ENCODE results near the gene HPD. TPM values are rescaled to one million over a fixed set of nuclear protein-coding genes. Genes with fewer than 3 reads are reported as not detected.

Gene HPD
- total RNA-seq (2014; rRNA removed; shearing (Covaris generic); ENCODE audit: low replicate concordance): not detected in 2 replicates

DNA sequence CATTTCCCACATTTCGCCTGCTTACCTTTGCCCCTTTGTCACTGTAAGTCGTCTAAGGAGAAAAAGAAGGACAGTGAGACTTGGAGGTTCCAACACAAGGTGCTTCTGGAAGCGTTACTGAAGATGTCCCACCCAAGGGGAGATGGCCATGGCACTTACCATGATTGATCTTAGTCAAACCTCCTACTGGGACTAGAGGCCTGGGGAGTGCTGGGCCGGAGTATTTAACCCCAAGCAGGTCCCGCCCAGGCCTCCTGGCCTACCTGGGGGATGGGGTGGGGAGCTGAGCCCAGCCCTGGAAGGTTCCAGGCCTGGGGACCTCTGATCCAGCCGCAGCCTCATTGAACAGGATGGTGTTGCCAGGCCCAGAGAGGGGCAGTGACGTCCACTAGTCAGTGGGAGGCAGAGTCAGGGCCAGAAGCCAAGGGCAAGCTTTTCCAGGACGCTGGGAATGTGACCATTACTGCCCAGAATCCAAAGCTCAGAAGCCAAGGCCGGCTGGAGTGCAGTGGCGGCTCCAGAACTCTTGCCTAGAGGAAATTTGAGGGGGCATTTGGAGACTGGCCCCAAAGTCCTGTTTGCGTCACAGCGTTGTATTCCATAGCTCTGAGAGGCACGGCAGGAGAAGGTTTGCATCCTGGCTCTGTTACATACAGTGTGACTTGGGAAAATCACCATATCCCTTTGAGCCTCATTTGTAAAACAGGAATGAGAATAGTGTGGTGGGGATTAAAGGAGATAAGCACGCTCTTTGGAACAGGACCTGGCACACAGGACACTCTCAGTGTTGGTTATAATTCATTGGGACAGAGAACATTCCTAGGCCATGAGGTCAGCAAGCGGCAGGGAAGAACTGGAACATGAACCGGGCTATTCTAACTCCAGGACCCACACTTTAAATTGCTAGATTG is at the start of gene HPD:
HPD (minus strand) TSS at position 198 of the 911 bp plus-strand sequence; CDS start at position 162, 36 bp downstream.
- no peak within 1 kb of the TSS for H3K9ac ChIP-seq (ENCODE audit: low read length)
- no peak within 1 kb of the TSS for H3K4me2 ChIP-seq (ENCODE audit: low read depth, low read length, poor library complexity, severe bottlenecking)
- H3K9me3 ChIP-seq (ENCODE audit: low read length): no peaks in the 10 kb centered on the region
- H2AFZ ChIP-seq (ENCODE audit: low read length): no peak within 1 kb of the TSS
- H3K9me2 ChIP-seq (replicated peaks; ENCODE audit: insufficient read depth, low read length): no peaks in the 10 kb centered on the region
- no peaks in the 10 kb centered on the region for H4K20me1 ChIP-seq (ENCODE audit: insufficient read depth, low read depth, low read length)
- peaks cover 12% of the 10 kb centered on the region for H3K4me1 ChIP-seq (ENCODE audit: low read length)
- H3K79me2 ChIP-seq (ENCODE audit: low read length): no peaks in the 10 kb centered on the region
- no peak within 1 kb of the TSS for H3K27ac ChIP-seq (ENCODE audit: low read length)
- H3K36me3 ChIP-seq (ENCODE audit: insufficient read depth, low read length): no peaks in the 10 kb centered on the region
- DNase-seq: no peak
- H3K27me3 ChIP-seq (ENCODE audit: low read length): no peaks in the 10 kb centered on the region
- H3K4me3 ChIP-seq (ENCODE audit: low read length): no peak within 1 kb of the TSS

DNA sequence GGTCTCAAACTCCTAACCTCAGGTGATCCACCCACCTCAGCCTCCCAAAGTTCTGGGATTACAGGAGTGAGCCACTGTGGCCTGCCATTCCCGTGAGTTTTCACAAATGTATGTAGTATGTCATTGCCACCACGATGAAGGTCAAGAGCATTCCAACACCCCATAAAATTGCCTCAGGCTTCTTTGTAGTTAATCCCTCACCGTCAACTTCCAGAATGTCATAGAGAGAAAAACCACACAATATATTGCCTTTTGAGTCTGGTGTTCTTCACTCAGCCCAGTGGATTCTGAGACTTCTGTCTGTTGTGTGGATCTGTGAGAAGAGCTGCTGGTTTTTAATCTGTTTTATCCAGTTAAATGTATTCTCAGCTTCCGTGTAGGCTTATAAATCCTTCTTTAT is 47.1 kb upstream of the HPD start:
- H3K27ac ChIP-seq (ENCODE audit: low read length): no peak overlapping the region
- H3K9me2 ChIP-seq (replicated peaks; ENCODE audit: insufficient read depth, low read length): no peaks in the 10 kb centered on the region
- H3K4me2 ChIP-seq (ENCODE audit: low read depth, low read length, poor library complexity, severe bottlenecking): no peak overlapping the region
- H3K79me2 ChIP-seq (ENCODE audit: low read length): 0 out of 2 replicates have a peak, but pooled peaks cover 4% of the 10 kb centered on the region
- H3K9ac ChIP-seq (ENCODE audit: low read length): no peak overlapping the region
- H3K27me3 ChIP-seq (ENCODE audit: low read length): no peaks in the 10 kb centered on the region
- H3K4me1 ChIP-seq (ENCODE audit: low read length): no peaks in the 10 kb centered on the region
- no peaks in the 10 kb centered on the region for H3K9me3 ChIP-seq (ENCODE audit: low read length)
- H3K36me3 ChIP-seq (ENCODE audit: insufficient read depth, low read length): peaks cover 46% of the 10 kb centered on the region
- peak; percentile 9 for DNase-seq
- H3K4me3 ChIP-seq (ENCODE audit: low read length): no peak overlapping the region
- no peak overlapping the region for H2AFZ ChIP-seq (ENCODE audit: low read length)
- no peaks in the 10 kb centered on the region for H4K20me1 ChIP-seq (ENCODE audit: insufficient read depth, low read depth, low read length)

DNA sequence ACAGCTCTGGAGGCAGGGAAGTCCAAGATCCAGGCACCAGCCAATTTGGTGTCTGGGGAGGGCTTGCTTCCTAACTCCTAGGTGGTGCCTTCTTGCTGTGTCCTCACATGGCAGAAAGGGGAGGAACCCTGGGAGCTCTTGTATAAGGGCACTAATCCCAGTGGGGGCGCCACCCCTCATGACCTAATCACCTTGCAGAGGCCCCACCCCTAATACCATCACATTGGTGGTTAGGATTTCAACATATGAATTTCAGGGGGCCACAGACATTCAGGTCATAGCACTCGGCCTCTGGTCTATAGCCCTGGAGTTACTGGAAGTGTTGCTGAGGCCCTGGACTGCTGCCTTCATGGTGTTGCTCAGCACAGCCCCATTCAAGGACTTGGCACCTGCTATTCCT is 44.5 kb upstream of the HPD start:
- Histone ChIP-seq H3K9me3 (ENCODE audit: low read length) (no peaks in the 10 kb centered on the region), H3K9ac (ENCODE audit: low read length) (no peak overlapping the region), H3K36me3 (ENCODE audit: insufficient read depth, low read length) (peaks cover 44% of the 10 kb centered on the region), H4K20me1 (ENCODE audit: insufficient read depth, low read depth, low read length) (no peaks in the 10 kb centered on the region), H2AFZ (ENCODE audit: low read length) (no peak overlapping the region), H3K27ac (ENCODE audit: low read length) (no peak overlapping the region), H3K4me2 (ENCODE audit: low read depth, low read length, poor library complexity, severe bottlenecking) (no peak overlapping the region), H3K4me3 (ENCODE audit: low read length) (no peak overlapping the region), H3K9me2 (replicated peaks; ENCODE audit: insufficient read depth, low read length) (no peaks in the 10 kb centered on the region), H3K4me1 (ENCODE audit: low read length) (no peaks in the 10 kb centered on the region), H3K27me3 (ENCODE audit: low read length) (no peaks in the 10 kb centered on the region), H3K79me2 (ENCODE audit: low read length) (0 out of 2 replicates have a peak, but pooled peaks cover 7% of the 10 kb centered on the region)
- DNase-seq: no peak

DNA sequence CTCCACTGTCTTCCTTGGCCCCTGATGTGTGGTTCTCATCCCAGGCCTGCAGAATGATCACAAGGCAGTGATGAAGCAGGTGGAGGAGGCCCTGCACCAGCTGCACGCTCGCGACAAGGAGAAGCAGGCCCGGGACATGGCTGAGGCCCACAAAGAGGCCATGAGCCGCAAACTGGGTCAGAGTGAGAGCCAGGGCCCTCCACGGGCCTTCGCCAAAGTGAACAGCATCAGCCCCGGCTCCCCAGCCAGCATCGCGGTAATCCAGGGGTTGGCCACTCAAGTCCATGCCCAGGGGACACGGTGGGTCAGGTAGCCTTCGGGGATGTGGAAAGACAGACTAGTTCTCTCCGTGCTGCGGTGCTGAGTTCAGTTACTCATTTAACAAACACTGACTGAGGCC is 40.9 kb upstream of the HPD start:
- Histone ChIP-seq H3K79me2 (ENCODE audit: low read length) (peaks cover 15% of the 10 kb centered on the region), H3K4me1 (ENCODE audit: low read length) (no peaks in the 10 kb centered on the region), H3K4me3 (ENCODE audit: low read length) (no peak overlapping the region), H3K9me2 (replicated peaks; ENCODE audit: insufficient read depth, low read length) (no peaks in the 10 kb centered on the region), H3K36me3 (ENCODE audit: insufficient read depth, low read length) (peaks cover 57% of the 10 kb centered on the region), H3K27me3 (ENCODE audit: low read length) (no peaks in the 10 kb centered on the region), H3K27ac (ENCODE audit: low read length) (no peak overlapping the region), H4K20me1 (ENCODE audit: insufficient read depth, low read depth, low read length) (no peaks in the 10 kb centered on the region), H2AFZ (ENCODE audit: low read length) (no peak overlapping the region), H3K9ac (ENCODE audit: low read length) (no peak overlapping the region), H3K9me3 (ENCODE audit: low read length) (no peaks in the 10 kb centered on the region), H3K4me2 (ENCODE audit: low read depth, low read length, poor library complexity, severe bottlenecking) (no peak overlapping the region)
- no peak for DNase-seq

DNA sequence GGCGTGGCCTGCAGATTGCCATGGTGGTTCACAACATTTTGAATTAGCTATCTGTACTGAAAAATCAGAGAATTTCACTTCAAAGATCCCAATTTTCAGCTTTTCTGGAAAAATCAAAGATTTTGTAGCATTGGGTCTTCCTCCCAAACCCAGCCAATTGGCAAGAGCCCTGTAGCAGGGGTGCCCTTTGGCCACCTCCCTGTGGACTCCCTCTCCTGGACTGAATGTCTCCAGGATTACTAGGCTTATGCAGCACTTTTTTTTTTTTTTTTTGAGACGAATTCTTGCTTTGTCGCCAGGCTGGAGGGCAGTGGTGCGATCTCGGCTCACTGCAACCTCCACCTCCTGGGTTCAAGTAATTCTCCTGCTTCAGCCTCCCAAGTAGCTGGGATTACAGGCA is 39.6 kb upstream of the HPD start:
- Histone ChIP-seq H3K36me3 (ENCODE audit: insufficient read depth, low read length) (peaks cover 50% of the 10 kb centered on the region), H4K20me1 (ENCODE audit: insufficient read depth, low read depth, low read length) (0 out of 2 replicates have a peak, but pooled peaks cover 8% of the 10 kb centered on the region), H3K4me3 (ENCODE audit: low read length) (no peak overlapping the region), H3K4me2 (ENCODE audit: low read depth, low read length, poor library complexity, severe bottlenecking) (no peak overlapping the region), H3K9me2 (replicated peaks; ENCODE audit: insufficient read depth, low read length) (no peaks in the 10 kb centered on the region), H3K4me1 (ENCODE audit: low read length) (peaks cover 10% of the 10 kb centered on the region), H3K79me2 (ENCODE audit: low read length) (peaks cover 28% of the 10 kb centered on the region), H3K27ac (ENCODE audit: low read length) (no peak overlapping the region), H2AFZ (ENCODE audit: low read length) (no peak overlapping the region), H3K9me3 (ENCODE audit: low read length) (no peaks in the 10 kb centered on the region), H3K9ac (ENCODE audit: low read length) (no peak overlapping the region), H3K27me3 (ENCODE audit: low read length) (no peaks in the 10 kb centered on the region)
- peak; percentile 24 for DNase-seq

DNA sequence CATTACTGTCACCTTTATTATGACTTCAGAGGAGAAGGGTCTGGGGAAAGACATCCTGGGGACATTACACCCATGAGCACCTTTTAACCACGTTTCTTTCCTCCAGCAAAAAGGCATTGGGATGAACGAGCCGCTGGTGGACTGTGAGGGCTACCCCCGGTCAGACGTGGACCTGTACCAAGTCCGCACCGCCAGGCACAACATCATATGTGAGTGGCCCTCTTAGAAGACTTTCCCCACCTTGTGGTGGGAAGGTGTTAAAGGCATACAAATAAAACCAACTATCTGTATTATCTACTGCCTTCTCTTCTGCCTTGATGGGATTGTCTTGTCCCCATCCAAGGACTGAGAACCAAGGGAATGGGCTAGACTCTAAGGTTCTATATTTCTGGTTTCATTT is 36.0 kb upstream of the HPD start:
- no peaks in the 10 kb centered on the region for H3K27me3 ChIP-seq (ENCODE audit: low read length)
- H3K4me1 ChIP-seq (ENCODE audit: low read length): peaks cover 35% of the 10 kb centered on the region
- 0 out of 2 replicates have a peak, but pooled peaks cover 8% of the 10 kb centered on the region for H4K20me1 ChIP-seq (ENCODE audit: insufficient read depth, low read depth, low read length)
- peak; percentile 68 for DNase-seq
- no peak overlapping the region for H3K9ac ChIP-seq (ENCODE audit: low read length)
- H3K79me2 ChIP-seq (ENCODE audit: low read length): peaks cover 54% of the 10 kb centered on the region
- no peak overlapping the region for H3K4me2 ChIP-seq (ENCODE audit: low read depth, low read length, poor library complexity, severe bottlenecking)
- peaks cover 30% of the 10 kb centered on the region for H3K36me3 ChIP-seq (ENCODE audit: insufficient read depth, low read length)
- no peak overlapping the region for H3K4me3 ChIP-seq (ENCODE audit: low read length)
- H3K27ac ChIP-seq (ENCODE audit: low read length): no peak overlapping the region
- no peaks in the 10 kb centered on the region for H3K9me2 ChIP-seq (replicated peaks; ENCODE audit: insufficient read depth, low read length)
- no peak overlapping the region for H2AFZ ChIP-seq (ENCODE audit: low read length)
- H3K9me3 ChIP-seq (ENCODE audit: low read length): no peaks in the 10 kb centered on the region

DNA sequence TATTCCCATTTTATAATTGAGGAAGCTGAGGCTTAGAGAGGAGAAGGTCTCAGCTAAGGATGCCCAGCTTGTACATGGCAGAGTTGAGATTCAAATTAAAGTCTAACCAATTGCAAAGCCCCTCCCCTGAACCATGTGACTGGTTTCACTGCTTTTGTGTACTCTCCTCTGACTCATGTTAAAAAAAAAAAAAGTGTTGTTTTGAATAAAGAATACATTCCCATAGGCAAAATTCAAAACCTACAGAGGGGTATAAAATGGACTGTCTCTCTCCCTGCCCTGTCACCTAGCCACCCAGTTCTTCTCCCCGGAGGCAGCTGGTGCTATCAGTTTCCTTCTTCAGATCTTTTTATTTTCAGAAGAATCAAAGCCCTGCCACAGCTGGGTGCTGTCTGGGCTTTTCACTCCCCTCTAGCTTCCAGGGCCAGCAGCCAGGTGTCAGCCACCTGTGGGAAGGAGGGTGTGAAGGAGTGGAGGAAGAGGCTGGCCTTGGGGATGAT is 35.4 kb upstream of the HPD start:
- no peak overlapping the region for H3K4me3 ChIP-seq (ENCODE audit: low read length)
- no peak overlapping the region for H3K4me2 ChIP-seq (ENCODE audit: low read depth, low read length, poor library complexity, severe bottlenecking)
- peak; percentile 55 for DNase-seq
- no peak overlapping the region for H3K9ac ChIP-seq (ENCODE audit: low read length)
- H3K36me3 ChIP-seq (ENCODE audit: insufficient read depth, low read length): peaks cover 24% of the 10 kb centered on the region; the same call in 1 of the 2 replicates
- H3K9me2 ChIP-seq (replicated peaks; ENCODE audit: insufficient read depth, low read length): no peaks in the 10 kb centered on the region
- H3K4me1 ChIP-seq (ENCODE audit: low read length): peaks cover 39% of the 10 kb centered on the region
- H3K79me2 ChIP-seq (ENCODE audit: low read length): peaks cover 58% of the 10 kb centered on the region
- no peaks in the 10 kb centered on the region for H3K27me3 ChIP-seq (ENCODE audit: low read length)
- 0 out of 2 replicates have a peak, but pooled peaks cover 8% of the 10 kb centered on the region for H4K20me1 ChIP-seq (ENCODE audit: insufficient read depth, low read depth, low read length)
- H3K27ac ChIP-seq (ENCODE audit: low read length): peak overlapping the region; percentile 9; the same call in 1 of the 2 replicates
- no peak overlapping the region for H2AFZ ChIP-seq (ENCODE audit: low read length)
- no peaks in the 10 kb centered on the region for H3K9me3 ChIP-seq (ENCODE audit: low read length)
